ENCODE results near the gene CDA.

Gene CDA

GRCh38 chr1:20658166-20658915 lies 69.4 kb downstream of the CDA start:
- DNase-seq = no peak

- DNase-seq = no peak
Measured at GRCh38 chr1:20660363-20660762, 71.5 kb downstream of the CDA start.

- DNase-seq = no peak
Measured at GRCh38 chr1:20660847-20661206, 71.9 kb downstream of the CDA start.

- peak; percentile 96 for DNase-seq
Measured at GRCh38 chr1:20661207-20662109, 72.6 kb downstream of the CDA start, which contains the start of gene DDOST. TSS of gene DDOST (minus strand) at chr1:20661369. CDS start at chr1:20661350, 19 bp downstream.

GRCh38 chr1:20662110-20662475 lies 73.2 kb downstream of the CDA start:
- DNase-seq = no peak

- DNase-seq = no peak
Measured at GRCh38 chr1:20663365-20663764, 74.5 kb downstream of the CDA start.

GRCh38 chr1:20663969-20664715 lies 75.2 kb downstream of the CDA start:
- no peak for DNase-seq

GRCh38 chr1:20665726-20666125 lies 76.8 kb downstream of the CDA start:
- no peak for DNase-seq

GRCh38 chr1:20666146-20666545 lies 77.2 kb downstream of the CDA start:
- DNase-seq = no peak

- no peak for DNase-seq
Measured at GRCh38 chr1:20666804-20667203, 77.9 kb downstream of the CDA start.

Data from right forelimb (tissue), 1 donor.